Neural cell (in vitro differentiated cells): Measurements from ENCODE around the gene MYO1D.

ENCODE experiments used
- CTCF ChIP-seq: fragments of 450-650 bp; IDR thresholded peaks from 2 replicates; pipeline ENCODE4 v1.5.1; 2014; ENCODE audit warnings: antibody characterized with exemption, mild to moderate bottlenecking, moderate library complexity; ENCODE audit not compliant: poor library complexity, severe bottlenecking
- EZH2 ChIP-seq: fragments of 200-600, 300-800 bp; shearing (Covaris generic), sonication (generic); IDR thresholded peaks from 2 replicates; pipeline ENCODE4 v1.6.1; 2014; ENCODE audit warnings: antibody characterized with exemption, low read length, borderline replicate concordance, mild to moderate bottlenecking; ENCODE audit not compliant: insufficient read depth, poor library complexity, severe bottlenecking
- POLR2AphosphoS5 ChIP-seq: IDR thresholded peaks from 2 replicates; pipeline ENCODE4 v1.6.1; 2012
- REST ChIP-seq: IDR thresholded peaks from 2 replicates; pipeline ENCODE4 v1.6.1; 2012; ENCODE audit warnings: borderline replicate concordance

GRCh38 chr17:32631341-32632096, 245.4 kb downstream of the MYO1D start:
- TF ChIP-seq CTCF (no peak), POLR2AphosphoS5 (no peak), REST (no peak), EZH2 (no peak)
